AG04449 (cell line): ENCODE measurements around the gene KATNIP.
"Not testable (repeated sequence)": the region's sequence is repeated elsewhere in the genome, so short reads cannot be mapped to it uniquely, and the experiment has no call there.

Source experiments
- CTCF ChIA-PET: fragments of 350-600 bp; formaldehyde crosslinking; extraction: SDS; loops from one replicate; lab custom pipeline; 2021; ENCODE audit warnings: antibody characterized with exemption; lab: Yijun Ruan, JAX
- POLR2A ChIA-PET: fragments of 400-600, 350-600 bp; formaldehyde crosslinking; extraction: SDS; loops from one replicate; lab custom pipeline; 2020; ENCODE audit warnings: antibody characterized with exemption, inconsistent platforms; lab: Yijun Ruan, JAX
- DNase-seq: peaks from one replicate; pipeline ENCODE4 v3.0.0-alpha.2; 2010; ENCODE audit warnings: low read depth, low spot score
- H3K4me3 ChIP-seq: 2 replicates; pipeline ENCODE4 v1.5.1; 2011; ENCODE audit warnings: low read depth, mild to moderate bottlenecking, control low read depth, low read length
- TF ChIP-seq, protein P1 (sequence below): IDR thresholded peaks from one replicate; pipeline ENCODE4 v1.5.1; 2011; ENCODE audit warnings: mild to moderate bottlenecking, moderate library complexity, low read length, control low read depth, inconsistent platforms; ENCODE audit not compliant: insufficient read depth; ENCODE audit errors: missing control alignments

Gene KATNIP

DNA sequence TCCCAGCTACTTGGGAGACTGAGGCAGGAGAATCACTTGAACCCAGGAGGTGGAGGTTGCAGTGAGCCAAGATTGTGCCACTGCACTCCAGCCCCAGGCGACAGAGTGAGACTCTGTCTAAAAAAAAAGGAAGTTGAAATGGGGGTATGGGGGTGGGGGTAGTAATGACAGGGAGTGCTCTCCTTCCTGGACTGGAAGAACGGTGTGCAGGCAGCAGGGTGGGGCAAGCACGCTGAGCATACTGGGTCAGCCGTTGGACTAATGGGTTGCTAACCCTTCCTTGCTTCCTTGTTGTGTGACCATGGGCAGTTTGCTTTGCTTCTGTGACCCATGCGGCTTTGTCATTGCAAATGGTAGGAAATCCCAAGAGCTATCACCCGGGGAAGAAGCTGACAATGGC, 16.5 kb downstream of the KATNIP start:
- TF ChIP-seq, protein P1, sequence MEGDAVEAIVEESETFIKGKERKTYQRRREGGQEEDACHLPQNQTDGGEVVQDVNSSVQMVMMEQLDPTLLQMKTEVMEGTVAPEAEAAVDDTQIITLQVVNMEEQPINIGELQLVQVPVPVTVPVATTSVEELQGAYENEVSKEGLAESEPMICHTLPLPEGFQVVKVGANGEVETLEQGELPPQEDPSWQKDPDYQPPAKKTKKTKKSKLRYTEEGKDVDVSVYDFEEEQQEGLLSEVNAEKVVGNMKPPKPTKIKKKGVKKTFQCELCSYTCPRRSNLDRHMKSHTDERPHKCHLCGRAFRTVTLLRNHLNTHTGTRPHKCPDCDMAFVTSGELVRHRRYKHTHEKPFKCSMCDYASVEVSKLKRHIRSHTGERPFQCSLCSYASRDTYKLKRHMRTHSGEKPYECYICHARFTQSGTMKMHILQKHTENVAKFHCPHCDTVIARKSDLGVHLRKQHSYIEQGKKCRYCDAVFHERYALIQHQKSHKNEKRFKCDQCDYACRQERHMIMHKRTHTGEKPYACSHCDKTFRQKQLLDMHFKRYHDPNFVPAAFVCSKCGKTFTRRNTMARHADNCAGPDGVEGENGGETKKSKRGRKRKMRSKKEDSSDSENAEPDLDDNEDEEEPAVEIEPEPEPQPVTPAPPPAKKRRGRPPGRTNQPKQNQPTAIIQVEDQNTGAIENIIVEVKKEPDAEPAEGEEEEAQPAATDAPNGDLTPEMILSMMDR, result no peak
- CTCF ChIA-PET, result no interaction called here
- POLR2A ChIA-PET, result interaction anchor here (0.5 kb wide), 1 partner anchor 12 kb away, joined by 5 read pairs; no protein-coding TSS in a partner anchor
- no peak for DNase-seq
- H3K4me3 ChIP-seq, result no peak overlapping the region

DNA sequence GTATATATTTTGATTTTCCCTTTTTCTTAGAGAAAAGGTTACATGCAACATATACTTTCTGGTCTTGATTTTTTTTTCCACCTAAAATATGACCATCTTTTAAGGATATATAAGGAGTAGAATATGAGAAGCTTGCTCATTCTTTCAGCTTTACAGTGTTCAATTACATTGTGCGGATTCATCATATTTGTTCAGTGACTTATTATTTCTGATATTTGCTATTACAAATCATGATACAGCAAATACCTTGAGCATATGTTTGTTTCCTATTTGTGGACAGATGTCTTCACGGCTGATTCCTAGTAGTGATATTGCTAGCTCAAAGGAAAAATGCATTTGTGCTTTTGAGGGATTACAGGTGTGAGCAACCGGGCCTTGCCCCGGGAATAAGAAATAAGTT, 18.1 kb downstream of the KATNIP start:
- POLR2A ChIA-PET, result no interaction called here
- CTCF ChIA-PET, result interaction anchor here (1.2 kb wide), 1 partner anchor 9 kb away, joined by 3 read pairs; no protein-coding TSS in a partner anchor
- TF ChIP-seq, protein P1, result no peak

DNA sequence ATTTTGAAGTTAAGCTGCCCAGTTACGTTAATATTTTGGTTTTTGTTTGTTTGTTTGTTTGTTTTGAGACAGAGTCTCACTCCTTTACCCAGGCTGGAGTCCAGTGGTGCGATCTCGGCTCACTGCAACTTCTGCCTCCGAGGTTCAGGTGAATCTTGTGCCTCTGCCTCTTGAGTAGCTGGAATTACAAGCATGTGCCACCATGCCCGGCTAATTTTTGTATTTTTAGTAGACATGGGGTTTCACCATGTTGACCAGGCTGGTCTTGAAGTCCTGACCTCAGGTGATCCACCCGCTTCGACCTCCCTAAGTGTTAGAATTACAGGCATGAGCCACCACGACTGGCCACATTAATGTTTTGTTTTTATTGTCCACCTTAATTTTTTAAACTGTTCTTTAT, 21.0 kb downstream of the KATNIP start:
- CTCF ChIA-PET, DNase-seq, H3K4me3 ChIP-seq, POLR2A ChIA-PET: not testable (repeated sequence)

More for the DNA sequence above, 18.1 kb downstream of the KATNIP start:
- no peak for DNase-seq
- H3K4me3 ChIP-seq, result no peak overlapping the region

DNA sequence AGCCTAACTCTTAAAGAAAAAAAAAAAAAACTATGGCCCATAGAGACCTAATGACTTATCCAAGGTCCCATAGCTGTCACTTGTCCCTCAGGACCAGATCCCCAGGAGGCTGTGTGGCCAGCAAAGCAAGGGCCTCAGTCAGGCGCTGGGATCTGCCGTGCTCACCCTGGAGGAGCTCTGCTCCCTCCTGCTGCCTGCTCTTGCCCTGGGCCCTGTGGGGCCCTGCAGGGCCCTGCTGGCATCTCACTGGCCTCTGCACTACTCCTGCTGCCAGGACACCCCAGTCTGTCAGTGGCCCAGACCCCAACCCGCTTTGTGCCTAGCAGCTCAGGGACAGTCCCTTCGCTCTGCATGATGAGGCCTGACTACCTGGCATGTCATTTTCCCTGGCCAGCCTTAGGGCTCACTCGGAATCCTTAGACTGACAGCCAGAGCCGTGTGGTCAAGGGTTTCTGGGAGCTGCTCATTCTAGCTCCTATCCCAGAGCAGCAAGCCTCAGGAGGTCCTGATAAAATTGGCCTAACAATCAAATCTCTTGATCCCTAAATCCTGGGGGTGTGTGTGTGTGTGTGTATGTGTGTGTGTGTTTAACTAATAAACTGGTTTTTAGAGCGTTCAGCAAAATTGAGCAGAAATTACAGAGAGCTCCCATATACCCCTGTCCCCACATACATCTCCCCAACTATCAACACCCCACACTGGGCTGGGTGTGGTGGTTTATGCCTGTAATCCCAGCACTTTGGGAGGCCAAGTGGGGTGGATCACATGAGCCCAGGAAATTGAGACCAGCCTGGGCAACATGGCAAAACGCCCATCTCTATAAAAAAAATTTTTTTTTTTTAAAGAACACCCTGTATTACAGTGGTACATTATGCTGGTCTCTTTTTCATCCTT, 21.7 kb downstream of the KATNIP start:
- no peak overlapping the region for H3K4me3 ChIP-seq

DNA sequence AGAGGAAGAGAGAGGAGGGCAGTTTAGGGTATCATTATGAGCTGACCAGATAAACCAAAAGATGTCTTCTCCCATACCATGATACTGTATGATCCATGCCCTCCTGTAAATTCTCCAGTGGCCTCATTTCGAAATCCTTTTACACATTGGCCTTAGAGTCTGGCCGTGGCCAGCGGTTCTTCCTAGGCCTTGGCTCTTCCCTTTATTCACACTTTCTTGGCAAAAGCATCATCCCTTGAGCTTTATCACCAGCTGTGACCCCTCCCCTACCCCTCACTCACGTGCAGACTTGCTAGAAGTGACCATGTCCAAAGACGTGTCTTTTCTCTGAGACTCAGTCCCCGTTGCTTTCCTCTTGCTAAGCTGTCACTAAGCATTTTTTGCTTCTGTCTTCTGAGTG, 22.8 kb downstream of the KATNIP start:
- ChIA-PET POLR2A (interaction anchor here (1.1 kb wide), 1 partner anchor 23 kb away, joined by 3 read pairs; the partner anchor contains the start of genes GTF3C1 and KATNIP), CTCF (no interaction called here)

More for the DNA sequence above, 21.7 kb downstream of the KATNIP start:
- no peak for DNase-seq
- POLR2A ChIA-PET, result interaction anchor here (1.1 kb wide), 1 partner anchor 22 kb away, joined by 3 read pairs; the partner anchor contains the start of genes GTF3C1 and KATNIP
- TF ChIP-seq, protein P1, result no peak
- CTCF ChIA-PET, result interaction anchor here (0.6 kb wide), 1 partner anchor 499 kb away, joined by 3 read pairs; no protein-coding TSS in a partner anchor

DNA sequence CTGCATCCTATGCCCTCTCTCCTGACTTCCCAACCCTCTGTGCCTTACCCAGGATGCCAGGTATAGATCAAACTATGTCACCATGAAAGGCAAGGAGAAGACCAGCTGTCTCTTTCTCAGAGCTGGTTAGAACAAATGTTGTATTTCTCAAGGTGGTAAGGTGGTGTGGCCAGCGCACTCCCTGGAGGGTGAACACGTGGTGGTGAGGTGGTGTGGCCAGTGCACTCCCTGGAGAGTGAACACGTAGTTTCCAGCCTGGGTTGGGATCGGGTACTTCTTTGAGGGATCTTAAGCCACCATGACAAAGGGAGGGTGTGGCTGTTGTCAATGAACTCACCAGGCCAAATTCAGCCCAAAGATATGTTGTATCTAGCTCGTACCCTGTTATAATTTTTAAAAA, 26.8 kb downstream of the KATNIP start:
- ChIA-PET CTCF (interaction anchor here (1.0 kb wide), 1 partner anchor 9 kb away, joined by 3 read pairs; no protein-coding TSS in a partner anchor), POLR2A (no interaction called here)
- H3K4me3 ChIP-seq, result no peak overlapping the region
- DNase-seq, result no peak
- TF ChIP-seq, protein P1, result no peak

More for the DNA sequence above, 22.8 kb downstream of the KATNIP start:
- DNase-seq, result no peak
- TF ChIP-seq, protein P1, result no peak
- no peak overlapping the region for H3K4me3 ChIP-seq
